BJ (cell line): ENCODE data around the gene PLA2G4D. TPM values are rescaled to one million over a fixed set of nuclear protein-coding genes. Genes with fewer than 3 reads are reported as not detected.

Source experiments
- CTCF ChIA-PET: fragments of 350-600 bp; formaldehyde crosslinking; extraction: SDS; loops from one replicate; lab custom pipeline; 2021; ENCODE audit warnings: antibody characterized with exemption, inconsistent platforms; lab: Yijun Ruan, JAX
- POLR2A ChIA-PET: fragments of 300-600 bp; sonication (Branson Sonifier 250); formaldehyde crosslinking; extraction: SDS; loops from one replicate; lab custom pipeline; 2021; ENCODE audit warnings: antibody characterized with exemption; lab: Charles Lee
- DNase-seq: peaks from one replicate; pipeline ENCODE4 v3.0.0-alpha.2; 2011; ENCODE audit warnings: low read depth
- H3K27me3 ChIP-seq: 2 replicates; pipeline ENCODE4 v1.6.0; 2011; ENCODE audit warnings: low read length; ENCODE audit not compliant: control insufficient read depth, insufficient read depth
- H3K36me3 ChIP-seq: 2 replicates; pipeline ENCODE4 v1.5.1; 2011; ENCODE audit warnings: low read length; ENCODE audit not compliant: control insufficient read depth, insufficient read depth
- H3K4me3 ChIP-seq: 2 replicates; pipeline ENCODE4 v1.5.1; 2011; ENCODE audit warnings: low read depth, mild to moderate bottlenecking, control low read depth, low read length
- polyA plus RNA-seq: library from polyadenylated mRNA; depleted of rRNA; stranded (reverse); fragments of >200 nt; gene quantifications from 2 replicates; pipeline ENCODE4 v1.2.3, GENCODE V29; 2011
- TF ChIP-seq, protein P1 (sequence below): IDR thresholded peaks from 2 replicates; pipeline ENCODE4 v1.5.1; 2011; ENCODE audit warnings: low read depth, mild to moderate bottlenecking, control low read depth, inconsistent platforms, low read length, moderate library complexity; ENCODE audit not compliant: insufficient read depth

Gene PLA2G4D
- polyA plus RNA-seq, 1 experiment: not detected

DNA sequence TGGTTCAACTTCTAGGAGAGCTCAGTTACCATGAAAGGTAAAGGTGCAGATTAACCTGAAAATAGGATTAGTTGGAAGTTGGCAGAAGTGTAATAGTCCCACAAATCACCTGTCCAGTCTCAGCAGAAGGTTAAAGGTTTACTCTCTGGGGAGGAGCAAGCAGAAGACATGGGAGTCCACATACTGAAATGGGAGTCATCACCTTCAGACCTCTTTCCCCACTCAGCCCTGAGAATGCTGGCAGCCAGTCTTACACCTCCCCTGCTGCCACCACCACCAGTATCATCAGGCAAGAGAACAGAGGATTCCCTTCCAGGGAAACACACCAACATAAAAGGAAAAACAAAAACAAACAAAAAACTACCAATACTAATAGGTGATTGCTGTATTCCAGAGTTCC, 13.8 kb upstream of the PLA2G4D start:
- H3K4me3 ChIP-seq: no peak overlapping the region
- TF ChIP-seq, protein P1, sequence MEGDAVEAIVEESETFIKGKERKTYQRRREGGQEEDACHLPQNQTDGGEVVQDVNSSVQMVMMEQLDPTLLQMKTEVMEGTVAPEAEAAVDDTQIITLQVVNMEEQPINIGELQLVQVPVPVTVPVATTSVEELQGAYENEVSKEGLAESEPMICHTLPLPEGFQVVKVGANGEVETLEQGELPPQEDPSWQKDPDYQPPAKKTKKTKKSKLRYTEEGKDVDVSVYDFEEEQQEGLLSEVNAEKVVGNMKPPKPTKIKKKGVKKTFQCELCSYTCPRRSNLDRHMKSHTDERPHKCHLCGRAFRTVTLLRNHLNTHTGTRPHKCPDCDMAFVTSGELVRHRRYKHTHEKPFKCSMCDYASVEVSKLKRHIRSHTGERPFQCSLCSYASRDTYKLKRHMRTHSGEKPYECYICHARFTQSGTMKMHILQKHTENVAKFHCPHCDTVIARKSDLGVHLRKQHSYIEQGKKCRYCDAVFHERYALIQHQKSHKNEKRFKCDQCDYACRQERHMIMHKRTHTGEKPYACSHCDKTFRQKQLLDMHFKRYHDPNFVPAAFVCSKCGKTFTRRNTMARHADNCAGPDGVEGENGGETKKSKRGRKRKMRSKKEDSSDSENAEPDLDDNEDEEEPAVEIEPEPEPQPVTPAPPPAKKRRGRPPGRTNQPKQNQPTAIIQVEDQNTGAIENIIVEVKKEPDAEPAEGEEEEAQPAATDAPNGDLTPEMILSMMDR: no peak
- ChIA-PET CTCF (interaction anchor here (2.1 kb wide), 1 partner anchor 24 kb away, joined by 11 read pairs; no protein-coding TSS in a partner anchor), POLR2A (interaction anchor here (0.6 kb wide), 1 partner anchor 83 kb away, joined by 3 read pairs; no protein-coding TSS in a partner anchor)
- DNase-seq: no peak
- no peaks in the 10 kb centered on the region for H3K36me3 ChIP-seq
- peaks cover 14% of the 10 kb centered on the region for H3K27me3 ChIP-seq

DNA sequence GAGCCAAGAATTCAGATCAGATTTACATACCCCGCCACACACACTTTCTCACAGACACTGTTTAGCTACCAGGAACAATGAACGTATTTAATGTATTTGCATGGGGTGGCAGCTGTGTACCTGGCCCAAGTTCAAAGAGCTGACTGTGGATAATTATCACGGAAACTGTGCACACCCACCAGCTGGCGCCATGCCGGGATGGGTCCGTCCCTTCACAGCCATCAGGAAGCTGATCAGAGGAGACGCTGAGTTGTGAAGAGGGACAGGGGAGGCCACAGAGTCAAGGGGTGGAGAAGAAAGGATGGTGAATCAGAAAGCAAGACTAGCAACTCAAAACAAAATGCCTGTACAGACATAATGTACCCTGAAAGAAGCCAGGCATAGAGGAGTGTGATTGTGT, 13.1 kb upstream of the PLA2G4D start:
- TF ChIP-seq, protein P1: no peak
- ChIA-PET POLR2A (no interaction called here), CTCF (interaction anchor here (2.1 kb wide), 1 partner anchor 23 kb away, joined by 11 read pairs; no protein-coding TSS in a partner anchor)
- no peak for DNase-seq
- no peaks in the 10 kb centered on the region for H3K36me3 ChIP-seq
- H3K4me3 ChIP-seq: no peak overlapping the region
- peaks cover 14% of the 10 kb centered on the region for H3K27me3 ChIP-seq

DNA sequence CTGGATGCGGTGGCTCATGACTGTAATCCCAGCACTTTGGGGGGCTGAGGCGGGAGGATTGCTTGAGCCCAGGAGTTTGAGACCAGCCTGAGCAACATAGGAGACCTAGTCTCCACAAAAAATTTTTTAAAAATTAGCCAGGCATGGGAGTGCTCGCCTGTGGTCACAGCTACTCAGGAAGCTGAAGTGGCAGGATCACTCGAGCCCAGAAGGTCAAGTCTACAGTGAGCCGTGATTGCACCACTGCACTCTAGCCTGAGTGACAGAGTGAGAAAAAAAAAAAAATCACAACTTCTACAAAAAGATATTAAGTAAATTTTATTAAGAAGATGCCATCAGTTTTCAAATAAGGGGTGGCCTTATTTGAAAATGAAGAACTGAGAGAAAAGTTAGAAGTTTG, 11.9 kb upstream of the PLA2G4D start:
- ChIA-PET CTCF (interaction anchor here (0.9 to 1.7 kb wide), 3 partner anchors 14 to 23 kb away, joined by 3 to 5 read pairs (median 3); no protein-coding TSS in a partner anchor), POLR2A (no interaction called here)
- DNase-seq: no peak
- Histone ChIP-seq H3K36me3 (no peaks in the 10 kb centered on the region), H3K27me3 (peaks cover 11% of the 10 kb centered on the region), H3K4me3 (no peak overlapping the region)
- TF ChIP-seq, protein P1: no peak

DNA sequence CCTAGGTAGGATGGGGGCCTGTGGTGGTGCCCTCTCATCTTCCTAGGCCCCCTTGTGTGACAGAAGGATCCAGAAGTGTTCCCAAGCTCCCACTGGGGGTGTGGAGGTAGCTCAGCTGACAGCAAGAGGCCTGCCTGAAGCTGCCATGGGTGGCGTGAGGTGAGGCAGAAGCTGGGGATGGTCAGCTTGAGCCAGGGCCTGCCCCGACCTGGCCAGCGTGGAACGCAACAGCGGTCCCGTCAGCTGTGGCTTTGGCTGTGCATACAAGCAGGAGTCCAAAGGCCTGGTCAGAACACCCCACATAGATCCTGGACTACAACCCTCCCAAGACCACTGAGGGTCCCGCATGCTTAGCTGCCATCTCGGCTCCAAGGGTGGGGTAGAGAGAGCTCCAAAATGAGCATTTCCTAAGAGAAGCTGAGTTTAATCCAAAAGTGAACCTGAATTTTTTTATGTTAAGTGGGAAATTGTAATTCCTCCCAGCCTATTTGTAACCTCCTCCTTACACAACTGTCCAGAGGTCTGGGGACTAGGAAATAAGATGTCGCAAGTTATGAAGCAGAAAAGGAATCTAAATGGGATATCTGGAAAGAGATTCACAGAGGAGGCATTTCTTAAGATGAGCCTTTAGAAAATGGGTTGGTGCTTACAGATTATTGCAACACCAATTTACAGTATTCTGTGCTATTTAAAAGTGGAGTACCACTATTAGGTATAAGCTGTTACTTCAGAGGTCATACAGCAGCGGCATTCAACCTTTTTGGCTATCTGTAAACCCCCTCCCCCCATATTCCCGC, 9.9 kb upstream of the PLA2G4D start:
- Histone ChIP-seq H3K27me3 (peaks cover 12% of the 10 kb centered on the region), H3K4me3 (no peak overlapping the region), H3K36me3 (no peaks in the 10 kb centered on the region)
- TF ChIP-seq, protein P1: no peak
- ChIA-PET POLR2A (no interaction called here), CTCF (interaction anchor here (0.7 to 3.6 kb wide), 9 partner anchors 12 to 115 kb away, joined by 3 to 18 read pairs (median 4); no protein-coding TSS in a partner anchor)
- no peak for DNase-seq

DNA sequence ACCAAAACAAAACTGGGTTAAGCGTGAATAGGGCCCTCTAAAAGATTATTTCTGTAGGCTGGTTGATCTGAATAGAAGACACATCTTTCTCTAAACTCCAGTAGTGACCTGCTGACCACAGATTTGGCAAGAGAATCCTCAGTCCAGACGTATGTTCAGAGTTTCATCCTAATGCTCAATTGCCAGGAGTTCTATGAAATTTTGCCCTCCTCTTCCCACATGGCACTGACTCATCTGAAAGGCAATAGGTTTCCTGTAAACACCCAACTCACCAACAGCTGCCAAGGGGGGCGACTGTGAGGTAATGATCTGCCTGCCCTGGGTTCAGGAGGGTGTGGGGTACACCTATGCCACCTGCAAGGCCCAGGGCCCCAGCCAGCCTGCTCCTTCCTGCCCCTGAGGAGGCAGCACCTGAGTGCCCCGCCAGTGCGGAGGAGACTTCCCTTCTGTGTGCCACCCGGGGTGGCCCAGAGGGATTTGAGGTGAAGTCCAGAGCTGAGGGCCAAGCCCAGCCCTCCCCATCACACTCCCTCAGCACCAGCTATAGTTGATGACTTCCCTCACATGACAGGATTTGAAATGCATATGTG, 8.4 kb upstream of the PLA2G4D start:
- CTCF ChIA-PET: interaction anchor here (3.6 kb wide), 1 partner anchor 19 kb away, joined by 18 read pairs; no protein-coding TSS in a partner anchor
- Histone ChIP-seq H3K27me3 (peaks cover 6% of the 10 kb centered on the region), H3K4me3 (no peak overlapping the region), H3K36me3 (no peaks in the 10 kb centered on the region)
- POLR2A ChIA-PET: no interaction called here
- TF ChIP-seq, protein P1: no peak
- no peak for DNase-seq
